ENCODE measurements around the gene GALNT18.

- TF ChIP-seq, protein P1, sequence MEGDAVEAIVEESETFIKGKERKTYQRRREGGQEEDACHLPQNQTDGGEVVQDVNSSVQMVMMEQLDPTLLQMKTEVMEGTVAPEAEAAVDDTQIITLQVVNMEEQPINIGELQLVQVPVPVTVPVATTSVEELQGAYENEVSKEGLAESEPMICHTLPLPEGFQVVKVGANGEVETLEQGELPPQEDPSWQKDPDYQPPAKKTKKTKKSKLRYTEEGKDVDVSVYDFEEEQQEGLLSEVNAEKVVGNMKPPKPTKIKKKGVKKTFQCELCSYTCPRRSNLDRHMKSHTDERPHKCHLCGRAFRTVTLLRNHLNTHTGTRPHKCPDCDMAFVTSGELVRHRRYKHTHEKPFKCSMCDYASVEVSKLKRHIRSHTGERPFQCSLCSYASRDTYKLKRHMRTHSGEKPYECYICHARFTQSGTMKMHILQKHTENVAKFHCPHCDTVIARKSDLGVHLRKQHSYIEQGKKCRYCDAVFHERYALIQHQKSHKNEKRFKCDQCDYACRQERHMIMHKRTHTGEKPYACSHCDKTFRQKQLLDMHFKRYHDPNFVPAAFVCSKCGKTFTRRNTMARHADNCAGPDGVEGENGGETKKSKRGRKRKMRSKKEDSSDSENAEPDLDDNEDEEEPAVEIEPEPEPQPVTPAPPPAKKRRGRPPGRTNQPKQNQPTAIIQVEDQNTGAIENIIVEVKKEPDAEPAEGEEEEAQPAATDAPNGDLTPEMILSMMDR (IDR thresholded peaks at IDR 0.05; ENCODE audit: low read depth, low read length, missing input control): no peak
- TF ChIP-seq, protein P2, sequence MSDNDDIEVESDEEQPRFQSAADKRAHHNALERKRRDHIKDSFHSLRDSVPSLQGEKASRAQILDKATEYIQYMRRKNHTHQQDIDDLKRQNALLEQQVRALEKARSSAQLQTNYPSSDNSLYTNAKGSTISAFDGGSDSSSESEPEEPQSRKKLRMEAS (IDR thresholded peaks at IDR 0.05): no peak
- TF ChIP-seq TAF1 (conservative IDR thresholded peaks at IDR 0.05) (no peak), FOXA1 (IDR thresholded peaks at IDR 0.05) (no peak), SP1 (IDR thresholded peaks at IDR 0.05) (no peak), REST (IDR thresholded peaks at IDR 0.05) (no peak), JUND (IDR thresholded peaks at IDR 0.05) (no peak), YY1 (IDR thresholded peaks at IDR 0.05) (no peak), RAD21 (IDR thresholded peaks at IDR 0.05) (no peak)
- TF ChIP-seq, protein P3, sequence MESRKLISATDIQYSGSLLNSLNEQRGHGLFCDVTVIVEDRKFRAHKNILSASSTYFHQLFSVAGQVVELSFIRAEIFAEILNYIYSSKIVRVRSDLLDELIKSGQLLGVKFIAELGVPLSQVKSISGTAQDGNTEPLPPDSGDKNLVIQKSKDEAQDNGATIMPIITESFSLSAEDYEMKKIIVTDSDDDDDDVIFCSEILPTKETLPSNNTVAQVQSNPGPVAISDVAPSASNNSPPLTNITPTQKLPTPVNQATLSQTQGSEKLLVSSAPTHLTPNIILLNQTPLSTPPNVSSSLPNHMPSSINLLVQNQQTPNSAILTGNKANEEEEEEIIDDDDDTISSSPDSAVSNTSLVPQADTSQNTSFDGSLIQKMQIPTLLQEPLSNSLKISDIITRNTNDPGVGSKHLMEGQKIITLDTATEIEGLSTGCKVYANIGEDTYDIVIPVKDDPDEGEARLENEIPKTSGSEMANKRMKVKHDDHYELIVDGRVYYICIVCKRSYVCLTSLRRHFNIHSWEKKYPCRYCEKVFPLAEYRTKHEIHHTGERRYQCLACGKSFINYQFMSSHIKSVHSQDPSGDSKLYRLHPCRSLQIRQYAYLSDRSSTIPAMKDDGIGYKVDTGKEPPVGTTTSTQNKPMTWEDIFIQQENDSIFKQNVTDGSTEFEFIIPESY (IDR thresholded peaks at IDR 0.05): no peak
Observed at GRCh38 chr11:11428714-11429113, 193.1 kb downstream of the GALNT18 start.

Measured in liver (tissue), 3 donors.